Glutamatergic neuron (in vitro differentiated cells): Measurements from ENCODE around the gene SDHAF3. TPM values are rescaled to one million over a fixed set of nuclear protein-coding genes. Genes with fewer than 3 reads are reported as not detected.
A peak's percentile ranks its signal among the peaks of the same experiment; 100 is the strongest.
"Not testable (repeated sequence)": the region's sequence is repeated elsewhere in the genome, so short reads cannot be mapped to it uniquely, and the experiment has no call there.

Source experiments
- DNase-seq: peaks from one replicate; pipeline ENCODE4 v3.0.0; 2022
- H3K27ac Mint-ChIP-seq: one replicate; pipeline ENCODE4 v1.8.0; 2020; ENCODE audit warnings: mild to moderate bottlenecking, mixed read lengths, inconsistent platforms; ENCODE audit not compliant: unreplicated experiment
- H3K27me3 Mint-ChIP-seq: one replicate; pipeline ENCODE4 v1.8.0; 2020; ENCODE audit warnings: mild to moderate bottlenecking, moderate library complexity, mixed read lengths, inconsistent platforms; ENCODE audit not compliant: unreplicated experiment
- H3K36me3 Mint-ChIP-seq: one replicate; pipeline ENCODE4 v1.8.0; 2020; ENCODE audit warnings: mild to moderate bottlenecking, mixed read lengths, inconsistent platforms; ENCODE audit not compliant: unreplicated experiment
- H3K4me1 Mint-ChIP-seq: one replicate; pipeline ENCODE4 v1.8.0; 2020; ENCODE audit warnings: mild to moderate bottlenecking, low read depth, mixed read lengths, inconsistent platforms; ENCODE audit not compliant: unreplicated experiment
- H3K4me3 Mint-ChIP-seq: one replicate; pipeline ENCODE4 v1.8.0; 2020; ENCODE audit warnings: mild to moderate bottlenecking, mixed read lengths, inconsistent platforms; ENCODE audit not compliant: unreplicated experiment
- H3K9me3 Mint-ChIP-seq: one replicate; pipeline ENCODE4 v1.8.0; 2020; ENCODE audit warnings: mild to moderate bottlenecking, moderate library complexity, mixed read lengths, inconsistent platforms; ENCODE audit not compliant: unreplicated experiment
- total RNA-seq: library from RNA; stranded (reverse); fragmentation: NEBNext Ultra II Directional; extraction: Animal tissue kit (Norgen Biotek cat#: 25700); gene quantifications from one replicate; pipeline ENCODE4 v1.2.1, GENCODE V29; 2021; ENCODE audit not compliant: unreplicated experiment
- TF ChIP-seq, protein P1 (sequence below): fragments of 200-600 bp; sonication (generic); IDR thresholded peaks from one replicate; pipeline ENCODE4 v1.5.0; 2021; ENCODE audit not compliant: partially characterized antibody, unreplicated experiment

SDHAF3 gene
- total RNA-seq, 1 donor from 2014 or later, result 10.1 TPM

DNA sequence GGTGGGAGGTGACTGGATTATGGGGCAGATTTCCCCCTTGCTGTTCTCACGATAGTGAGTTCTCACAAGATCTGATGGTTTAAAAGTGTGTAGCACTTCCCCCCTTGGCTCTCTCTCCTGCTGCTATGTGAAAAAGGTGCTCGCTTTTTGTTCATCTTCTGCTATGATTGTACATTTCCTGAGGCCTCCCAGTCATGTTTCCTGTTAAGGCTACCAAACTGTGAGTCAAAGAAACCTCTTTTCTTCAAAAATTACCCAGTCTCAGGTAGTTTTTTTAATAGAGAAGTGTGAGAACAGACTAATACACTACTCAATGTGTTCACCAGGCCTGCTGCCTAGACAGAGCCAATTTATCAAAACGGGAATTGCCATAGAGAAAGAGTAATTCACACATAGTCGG lies 49.7 kb downstream of the SDHAF3 start:
- TF ChIP-seq, protein P1, sequence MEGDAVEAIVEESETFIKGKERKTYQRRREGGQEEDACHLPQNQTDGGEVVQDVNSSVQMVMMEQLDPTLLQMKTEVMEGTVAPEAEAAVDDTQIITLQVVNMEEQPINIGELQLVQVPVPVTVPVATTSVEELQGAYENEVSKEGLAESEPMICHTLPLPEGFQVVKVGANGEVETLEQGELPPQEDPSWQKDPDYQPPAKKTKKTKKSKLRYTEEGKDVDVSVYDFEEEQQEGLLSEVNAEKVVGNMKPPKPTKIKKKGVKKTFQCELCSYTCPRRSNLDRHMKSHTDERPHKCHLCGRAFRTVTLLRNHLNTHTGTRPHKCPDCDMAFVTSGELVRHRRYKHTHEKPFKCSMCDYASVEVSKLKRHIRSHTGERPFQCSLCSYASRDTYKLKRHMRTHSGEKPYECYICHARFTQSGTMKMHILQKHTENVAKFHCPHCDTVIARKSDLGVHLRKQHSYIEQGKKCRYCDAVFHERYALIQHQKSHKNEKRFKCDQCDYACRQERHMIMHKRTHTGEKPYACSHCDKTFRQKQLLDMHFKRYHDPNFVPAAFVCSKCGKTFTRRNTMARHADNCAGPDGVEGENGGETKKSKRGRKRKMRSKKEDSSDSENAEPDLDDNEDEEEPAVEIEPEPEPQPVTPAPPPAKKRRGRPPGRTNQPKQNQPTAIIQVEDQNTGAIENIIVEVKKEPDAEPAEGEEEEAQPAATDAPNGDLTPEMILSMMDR, result no peak
- Mint-ChIP-seq H3K4me3 (no peak overlapping the region), H3K27me3 (no peaks in the 10 kb centered on the region), H3K4me1 (no peaks in the 10 kb centered on the region), H3K27ac (no peak overlapping the region), H3K9me3 (no peaks in the 10 kb centered on the region), H3K36me3 (no peaks in the 10 kb centered on the region)
- no peak for DNase-seq

GRCh38 chr7:97167749-97168148 lies 50.3 kb downstream of the SDHAF3 start:
- Mint-ChIP-seq H3K27ac (no peak overlapping the region), H3K4me1 (no peaks in the 10 kb centered on the region), H3K4me3 (no peak overlapping the region), H3K9me3 (no peaks in the 10 kb centered on the region), H3K36me3 (no peaks in the 10 kb centered on the region), H3K27me3 (no peaks in the 10 kb centered on the region)
- TF ChIP-seq, protein P1, result no peak
- DNase-seq, result no peak

GRCh38 chr7:97174303-97174702 lies 56.8 kb downstream of the SDHAF3 start:
- Mint-ChIP-seq H3K27ac (peak overlapping the region; percentile 19), H3K9me3 (no peaks in the 10 kb centered on the region), H3K4me1 (no peaks in the 10 kb centered on the region), H3K27me3 (no peaks in the 10 kb centered on the region), H3K4me3 (no peak overlapping the region), H3K36me3 (no peaks in the 10 kb centered on the region)
- TF ChIP-seq, protein P1, result no peak
- no peak for DNase-seq

DNA sequence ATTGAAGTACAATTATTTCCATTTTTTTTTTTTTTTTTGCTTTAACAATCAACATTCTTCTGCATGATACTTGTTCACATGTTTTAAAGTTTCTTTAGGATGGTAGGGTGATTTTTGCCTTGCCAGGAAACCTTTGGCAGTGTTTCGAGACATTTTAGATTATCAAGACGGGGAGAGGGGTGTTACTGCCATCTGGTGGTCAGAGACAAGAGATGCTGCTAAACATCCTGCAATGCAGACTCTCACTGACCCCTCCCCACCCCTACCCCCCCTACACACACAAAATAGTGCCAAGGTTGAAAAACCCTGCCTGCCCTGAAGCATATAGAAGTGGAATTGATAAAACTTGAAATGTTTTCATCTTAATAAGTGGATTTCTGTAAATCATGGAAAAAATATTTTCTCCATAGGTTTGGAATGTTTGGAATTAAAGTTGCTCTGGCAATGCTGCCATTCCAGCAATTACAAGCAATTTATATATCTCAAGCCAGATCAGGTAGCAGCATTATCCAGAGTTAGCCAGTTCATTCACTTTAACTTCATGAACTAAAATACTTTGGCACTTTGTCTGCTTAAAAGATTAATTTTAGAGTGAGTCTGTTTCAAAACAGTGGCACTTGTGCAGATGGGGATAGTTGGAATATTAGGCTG lies 62.1 kb downstream of the SDHAF3 start:
- DNase-seq, result no peak
- Mint-ChIP-seq H3K4me3 (no peak overlapping the region), H3K36me3 (peaks cover 4% of the 10 kb centered on the region), H3K4me1 (no peaks in the 10 kb centered on the region), H3K27ac (no peak overlapping the region), H3K27me3 (no peaks in the 10 kb centered on the region), H3K9me3 (no peaks in the 10 kb centered on the region)
- TF ChIP-seq, protein P1, result peak; percentile 75

DNA sequence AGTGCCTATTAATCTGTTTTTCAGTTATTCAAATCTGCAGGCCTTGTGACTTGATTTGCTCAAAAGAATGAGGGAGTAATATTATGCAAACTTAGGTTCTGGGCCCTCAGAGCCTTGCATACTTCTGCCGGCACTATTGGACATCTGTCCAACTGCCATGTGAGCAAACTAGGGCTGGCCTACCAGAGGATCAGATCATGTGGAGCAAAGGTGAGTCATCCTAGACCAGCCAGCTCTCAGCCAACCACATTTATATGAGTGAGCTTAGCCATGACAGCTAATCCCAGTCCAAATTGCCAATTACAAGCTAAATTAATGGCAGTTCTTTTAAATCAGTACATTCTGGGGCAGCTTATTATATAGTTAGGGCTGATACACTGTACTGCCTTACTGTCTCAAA lies 69.6 kb downstream of the SDHAF3 start:
- TF ChIP-seq, protein P1, result no peak
- peak overlapping the region; percentile 73 for H3K27ac Mint-ChIP-seq
- DNase-seq, result no peak
- no peak overlapping the region for H3K4me3 Mint-ChIP-seq
- no peaks in the 10 kb centered on the region for H3K27me3 Mint-ChIP-seq
- H3K9me3 Mint-ChIP-seq, result no peaks in the 10 kb centered on the region
- peaks cover 4% of the 10 kb centered on the region for H3K36me3 Mint-ChIP-seq
- peaks cover 3% of the 10 kb centered on the region for H3K4me1 Mint-ChIP-seq

DNA sequence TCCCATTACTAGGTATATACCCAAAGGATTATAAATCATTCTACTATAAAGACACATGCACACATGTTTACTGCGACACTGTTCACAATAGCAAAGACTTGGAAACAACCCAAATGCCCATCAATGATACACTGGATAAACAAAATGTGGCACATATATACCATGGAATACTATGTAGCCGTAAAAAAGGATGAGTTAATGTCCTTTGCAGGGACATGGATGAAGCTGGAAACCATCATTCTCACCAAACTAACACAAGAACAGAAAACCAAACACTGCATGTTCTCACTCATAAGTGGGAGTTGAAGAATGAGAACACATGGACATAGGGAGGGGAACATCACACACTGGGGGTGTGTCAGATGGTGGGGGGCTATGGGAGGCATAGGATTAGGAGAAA lies 78.7 kb downstream of the SDHAF3 start:
- not testable (repeated sequence) for DNase-seq, H3K27me3 Mint-ChIP-seq, H3K9me3 Mint-ChIP-seq, H3K4me3 Mint-ChIP-seq, H3K27ac Mint-ChIP-seq, H3K4me1 Mint-ChIP-seq, H3K36me3 Mint-ChIP-seq
